ENCODE measurements around the gene SESTD1.

- TF ChIP-seq, protein P1, sequence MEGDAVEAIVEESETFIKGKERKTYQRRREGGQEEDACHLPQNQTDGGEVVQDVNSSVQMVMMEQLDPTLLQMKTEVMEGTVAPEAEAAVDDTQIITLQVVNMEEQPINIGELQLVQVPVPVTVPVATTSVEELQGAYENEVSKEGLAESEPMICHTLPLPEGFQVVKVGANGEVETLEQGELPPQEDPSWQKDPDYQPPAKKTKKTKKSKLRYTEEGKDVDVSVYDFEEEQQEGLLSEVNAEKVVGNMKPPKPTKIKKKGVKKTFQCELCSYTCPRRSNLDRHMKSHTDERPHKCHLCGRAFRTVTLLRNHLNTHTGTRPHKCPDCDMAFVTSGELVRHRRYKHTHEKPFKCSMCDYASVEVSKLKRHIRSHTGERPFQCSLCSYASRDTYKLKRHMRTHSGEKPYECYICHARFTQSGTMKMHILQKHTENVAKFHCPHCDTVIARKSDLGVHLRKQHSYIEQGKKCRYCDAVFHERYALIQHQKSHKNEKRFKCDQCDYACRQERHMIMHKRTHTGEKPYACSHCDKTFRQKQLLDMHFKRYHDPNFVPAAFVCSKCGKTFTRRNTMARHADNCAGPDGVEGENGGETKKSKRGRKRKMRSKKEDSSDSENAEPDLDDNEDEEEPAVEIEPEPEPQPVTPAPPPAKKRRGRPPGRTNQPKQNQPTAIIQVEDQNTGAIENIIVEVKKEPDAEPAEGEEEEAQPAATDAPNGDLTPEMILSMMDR (IDR thresholded peaks at IDR 0.05) = no peak
- TF ChIP-seq POLR2AphosphoS5 (IDR thresholded peaks at IDR 0.05) (no peak), POLR2A (IDR thresholded peaks at IDR 0.05) (no peak)
These were observed 131.6 kb downstream of the SESTD1 start for GRCh38 chr2:179133016-179133415.
